ENCODE results near the gene MORN4.

The MORN4 gene

GRCh38 chr10:97587183-97587582, 46.1 kb downstream of the MORN4 start:
- no peak overlapping the region for H3K27ac ChIP-seq
- TF ChIP-seq ZFX (IDR thresholded peaks at IDR 0.05; ENCODE audit: borderline replicate concordance), result no peak

DNA sequence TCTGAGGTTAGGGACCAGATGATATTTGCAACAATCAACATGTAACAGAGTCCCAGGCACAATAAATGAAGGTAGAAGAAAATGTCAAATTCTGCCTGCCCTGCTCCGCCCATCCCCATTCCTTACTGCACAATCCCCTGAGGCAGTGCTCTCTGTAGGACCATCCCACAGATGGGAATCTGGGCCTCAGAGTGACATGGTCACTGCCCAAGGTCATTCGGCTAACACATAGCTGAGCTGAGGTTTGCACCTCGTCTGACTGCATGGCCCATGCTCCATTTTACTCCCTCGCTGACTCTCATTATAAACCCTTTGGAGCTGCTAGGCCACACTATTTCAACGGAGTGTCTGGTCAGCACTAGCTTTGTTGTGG, 47.9 kb downstream of the MORN4 start:
- TF ChIP-seq, protein P1, sequence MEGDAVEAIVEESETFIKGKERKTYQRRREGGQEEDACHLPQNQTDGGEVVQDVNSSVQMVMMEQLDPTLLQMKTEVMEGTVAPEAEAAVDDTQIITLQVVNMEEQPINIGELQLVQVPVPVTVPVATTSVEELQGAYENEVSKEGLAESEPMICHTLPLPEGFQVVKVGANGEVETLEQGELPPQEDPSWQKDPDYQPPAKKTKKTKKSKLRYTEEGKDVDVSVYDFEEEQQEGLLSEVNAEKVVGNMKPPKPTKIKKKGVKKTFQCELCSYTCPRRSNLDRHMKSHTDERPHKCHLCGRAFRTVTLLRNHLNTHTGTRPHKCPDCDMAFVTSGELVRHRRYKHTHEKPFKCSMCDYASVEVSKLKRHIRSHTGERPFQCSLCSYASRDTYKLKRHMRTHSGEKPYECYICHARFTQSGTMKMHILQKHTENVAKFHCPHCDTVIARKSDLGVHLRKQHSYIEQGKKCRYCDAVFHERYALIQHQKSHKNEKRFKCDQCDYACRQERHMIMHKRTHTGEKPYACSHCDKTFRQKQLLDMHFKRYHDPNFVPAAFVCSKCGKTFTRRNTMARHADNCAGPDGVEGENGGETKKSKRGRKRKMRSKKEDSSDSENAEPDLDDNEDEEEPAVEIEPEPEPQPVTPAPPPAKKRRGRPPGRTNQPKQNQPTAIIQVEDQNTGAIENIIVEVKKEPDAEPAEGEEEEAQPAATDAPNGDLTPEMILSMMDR (IDR thresholded peaks at IDR 0.05), result no peak
- TF ChIP-seq ZFX (IDR thresholded peaks at IDR 0.05; ENCODE audit: borderline replicate concordance), result no peak
- no peak overlapping the region for H3K27ac ChIP-seq

- TF ChIP-seq, protein P1 (IDR thresholded peaks at IDR 0.05), result no peak
- no peak for TF ChIP-seq ZFX (IDR thresholded peaks at IDR 0.05; ENCODE audit: borderline replicate concordance)
- peak overlapping the region; percentile 48; the same call in 1 of the 2 replicates for H3K27ac ChIP-seq
Observed at GRCh38 chr10:97584798-97585438, 48.4 kb downstream of the MORN4 start.

GRCh38 chr10:97584060-97584797, 49.1 kb downstream of the MORN4 start, which contains the start of gene HOGA1:
Gene HOGA1 (plus strand): TSS chr10:97584389. CDS start chr10:97584704, 315 bp downstream.
- peak within 1 kb of the TSS; percentile 48 for H3K27ac ChIP-seq
- TF ChIP-seq, protein P1 (IDR thresholded peaks at IDR 0.05), result no peak
- TF ChIP-seq ZFX (IDR thresholded peaks at IDR 0.05; ENCODE audit: borderline replicate concordance), result no peak

DNA sequence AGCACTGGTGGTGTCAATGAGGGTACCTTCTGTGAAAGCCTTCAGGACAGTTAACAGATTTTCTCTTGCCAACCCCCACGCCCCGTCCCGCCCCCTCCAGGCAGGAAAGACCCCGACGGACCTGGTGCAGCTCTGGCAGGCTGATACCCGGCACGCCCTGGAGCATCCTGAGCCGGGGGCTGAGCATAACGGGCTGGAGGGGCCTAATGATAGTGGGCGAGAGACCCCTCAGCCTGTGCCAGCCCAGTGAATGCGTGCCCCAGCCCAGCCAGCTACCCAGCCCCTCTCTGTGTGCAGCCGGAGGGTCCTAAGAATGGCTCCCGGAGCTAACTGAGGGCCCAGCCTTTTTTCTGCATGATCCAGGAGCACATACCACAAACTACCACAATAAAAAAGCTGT, 49.8 kb downstream of the MORN4 start:
- TF ChIP-seq, protein P1 (IDR thresholded peaks at IDR 0.05), result no peak
- no peak for TF ChIP-seq ZFX (IDR thresholded peaks at IDR 0.05; ENCODE audit: borderline replicate concordance)
- H3K27ac ChIP-seq, result peak overlapping the region; percentile 48

DNA sequence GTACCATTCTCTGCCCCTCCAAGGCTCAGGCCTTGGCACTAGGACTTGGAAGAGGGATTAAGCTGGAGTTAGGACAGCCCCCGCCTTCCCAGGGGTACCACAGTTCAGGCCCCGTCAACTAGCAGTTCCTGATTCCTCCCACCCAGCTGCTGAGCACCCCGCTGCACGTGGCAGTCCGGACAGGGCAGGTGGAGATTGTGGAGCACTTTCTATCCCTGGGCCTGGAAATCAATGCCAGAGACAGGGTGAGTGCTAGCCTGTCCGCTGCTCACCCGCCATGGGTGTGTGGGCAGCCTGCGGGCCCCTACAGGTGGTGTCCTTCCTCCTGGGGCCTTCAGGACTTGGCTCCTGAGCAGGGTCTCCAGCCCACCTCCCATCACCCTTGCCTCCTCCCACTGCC, 51.1 kb downstream of the MORN4 start:
- TF ChIP-seq ZFX (IDR thresholded peaks at IDR 0.05; ENCODE audit: borderline replicate concordance), result no peak
- TF ChIP-seq, protein P1 (IDR thresholded peaks at IDR 0.05), result no peak
- H3K27ac ChIP-seq, result no peak overlapping the region

GRCh38 chr10:97580421-97581367, 52.6 kb downstream of the MORN4 start:
- no peak overlapping the region for H3K27ac ChIP-seq
- TF ChIP-seq, protein P1 (IDR thresholded peaks at IDR 0.05), result no peak
- TF ChIP-seq ZFX (IDR thresholded peaks at IDR 0.05; ENCODE audit: borderline replicate concordance), result no peak

All from 22Rv1 (cell line).